PC-3 (cell line): ENCODE data around the gene FOXP3. TPM values are rescaled to one million over a fixed set of nuclear protein-coding genes. Genes with fewer than 3 reads are reported as not detected.

Experiments
- ATAC-seq: fragments of 200-7000 bp; cut with Tn5 transposase; 2 replicates; pipeline ENCODE4 v1.9.1; 2020; ENCODE audit warnings: mild to moderate bottlenecking, moderate library complexity
- BruUV-seq: library from RNA; stranded (reverse); fragments of 400-500 nt; replicated peaks from 2 replicates; lab custom pipeline; 2021; lab: Mats Ljungman, UMichigan
- CTCF ChIA-PET: fragments of 300-600 bp; sonication (Branson Sonifier 250); formaldehyde crosslinking; loops from one replicate; lab custom pipeline; 2022; ENCODE audit warnings: antibody characterized with exemption; lab: Charles Lee
- POLR2A ChIA-PET: fragments of 300-600 bp; sonication (Branson Sonifier 250); formaldehyde crosslinking; loops from one replicate; lab custom pipeline; 2022; ENCODE audit warnings: antibody characterized with exemption; ENCODE audit not compliant: unreplicated experiment; lab: Charles Lee
- DNase-seq: peaks from one replicate; pipeline ENCODE4 v3.0.0-alpha.2; 2015
- H2AFZ ChIP-seq: fragments of 300-600 bp; sonication (generic); 2 replicates; pipeline ENCODE4 v1.6.0; 2016; ENCODE audit warnings: antibody characterized with exemption, low read length
- H3F3A ChIP-seq: fragments of 300-600 bp; sonication (generic); one replicate; pipeline ENCODE4 v1.6.0; 2017; ENCODE audit warnings: antibody characterized with exemption, low read length, control low read depth, mild to moderate bottlenecking; ENCODE audit not compliant: unreplicated experiment
- H3K27ac ChIP-seq: fragments of 300-600 bp; sonication (generic); 2 replicates; pipeline ENCODE4 v1.5.1; 2016; ENCODE audit warnings: mild to moderate bottlenecking, low read length
- H3K27me3 ChIP-seq: fragments of 300-600 bp; sonication (generic); 2 replicates; pipeline ENCODE4 v1.6.1; 2016; ENCODE audit warnings: low read length, mixed read lengths
- H3K36me3 ChIP-seq: fragments of 300-600 bp; sonication (generic); 2 replicates; pipeline ENCODE4 v1.6.1; 2016; ENCODE audit warnings: low read depth, mixed run types, low read length, mixed read lengths
- H3K4me1 ChIP-seq: fragments of 300-600 bp; sonication (generic); 2 replicates; pipeline ENCODE4 v1.5.1; 2016; ENCODE audit warnings: low read length; ENCODE audit not compliant: insufficient read depth
- H3K4me2 ChIP-seq: fragments of 300-600 bp; sonication (generic); 2 replicates; pipeline ENCODE4 v1.6.0; 2016; ENCODE audit warnings: low read length
- H3K4me3 ChIP-seq: fragments of 300-600 bp; sonication (generic); 2 replicates; pipeline ENCODE4 v1.5.1; 2016; ENCODE audit warnings: mild to moderate bottlenecking, low read length, mixed read lengths
- H3K79me2 ChIP-seq: fragments of 300-600 bp; sonication (generic); 2 replicates; pipeline ENCODE4 v1.6.1; 2017; ENCODE audit warnings: low read length, mixed read lengths
- H3K9ac ChIP-seq: fragments of 300-600 bp; sonication (generic); 2 replicates; pipeline ENCODE4 v1.6.0; 2016; ENCODE audit warnings: mild to moderate bottlenecking, low read length
- H3K9me2 ChIP-seq: fragments of 300-600 bp; sonication (generic); replicated peaks from 2 replicates; pipeline ENCODE4 v1.6.1; 2016; ENCODE audit warnings: mixed run types, low read length, mixed read lengths
- H3K9me3 ChIP-seq: fragments of 300-600 bp; sonication (generic); 2 replicates; pipeline ENCODE4 v1.6.1; 2016; ENCODE audit warnings: low read length, mixed read lengths
- H4K20me1 ChIP-seq: fragments of 300-600 bp; sonication (generic); 2 replicates; pipeline ENCODE4 v1.6.1; 2016; ENCODE audit warnings: low read length, mixed read lengths
- EZH2 ChIP-seq: fragments of 300-600 bp; sonication (generic); IDR thresholded peaks from one replicate; pipeline ENCODE4 v1.6.1; 2017; ENCODE audit warnings: antibody characterized with exemption, mild to moderate bottlenecking, low read length; ENCODE audit not compliant: unreplicated experiment
- EZH2phosphoT487 ChIP-seq: fragments of 300-600 bp; sonication (generic); IDR thresholded peaks from 2 replicates; pipeline ENCODE4 v1.6.1; 2018; ENCODE audit warnings: mild to moderate bottlenecking, antibody characterized with exemption, low read length, borderline replicate concordance
- intact Hi-C: fragments of 100-400 bp; cut with micrococcal nuclease; formaldehyde crosslinking; loops from 2 replicates; pipeline ENCODE4 v1.9.0; 2023
- total RNA-seq: library from RNA; depleted of rRNA; stranded (reverse); fragments of >200 nt; gene quantifications from 2 replicates; pipeline ENCODE4 v1.2.3, GENCODE V29; 2014
- TF ChIP-seq, protein P1 (sequence below): fragments of 300-600 bp; sonication (generic); conservative IDR thresholded peaks from 2 replicates; pipeline ENCODE4 v1.5.1; 2017; ENCODE audit warnings: antibody characterized with exemption, low read depth, mild to moderate bottlenecking, low read length

The FOXP3 gene
- total RNA-seq, 1 experiment from 2014 or later: not detected

DNA sequence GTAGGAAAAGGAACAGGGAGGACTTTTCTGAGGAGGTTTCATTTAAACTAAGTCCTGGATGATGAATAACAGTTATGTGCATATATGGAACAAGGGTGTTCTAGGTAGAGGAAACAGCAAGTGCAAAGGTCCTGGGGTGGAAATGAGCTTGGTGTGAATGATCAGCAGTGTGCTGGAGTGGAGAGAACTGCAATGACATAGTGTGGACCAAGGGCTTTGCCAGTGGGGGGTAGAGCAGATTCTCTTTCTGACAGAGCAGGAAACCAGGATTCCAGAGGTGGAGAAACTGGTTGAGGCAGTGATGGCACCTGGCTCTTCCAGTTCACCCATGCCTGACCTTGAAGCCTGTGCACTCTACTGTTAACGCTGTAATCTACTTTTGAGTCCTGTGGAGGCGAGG lies 6.8 kb upstream of the FOXP3 start:
- no peak overlapping the region for H3K27ac ChIP-seq
- no peaks in the 10 kb centered on the region for H3K36me3 ChIP-seq
- H3K9me3 ChIP-seq: no peaks in the 10 kb centered on the region
- peak overlapping the region; percentile 70 for H3K4me3 ChIP-seq
- H3K27me3 ChIP-seq: no peaks in the 10 kb centered on the region
- no peaks in the 10 kb centered on the region for H3F3A ChIP-seq
- no peak for ATAC-seq
- no peak overlapping the region for H2AFZ ChIP-seq
- H3K9me2 ChIP-seq: no peaks in the 10 kb centered on the region
- no peaks in the 10 kb centered on the region for H4K20me1 ChIP-seq
- intact Hi-C loops: no loop called here
- TF ChIP-seq EZH2phosphoT487: no peak
- TF ChIP-seq EZH2: no peak
- TF ChIP-seq, protein P1, sequence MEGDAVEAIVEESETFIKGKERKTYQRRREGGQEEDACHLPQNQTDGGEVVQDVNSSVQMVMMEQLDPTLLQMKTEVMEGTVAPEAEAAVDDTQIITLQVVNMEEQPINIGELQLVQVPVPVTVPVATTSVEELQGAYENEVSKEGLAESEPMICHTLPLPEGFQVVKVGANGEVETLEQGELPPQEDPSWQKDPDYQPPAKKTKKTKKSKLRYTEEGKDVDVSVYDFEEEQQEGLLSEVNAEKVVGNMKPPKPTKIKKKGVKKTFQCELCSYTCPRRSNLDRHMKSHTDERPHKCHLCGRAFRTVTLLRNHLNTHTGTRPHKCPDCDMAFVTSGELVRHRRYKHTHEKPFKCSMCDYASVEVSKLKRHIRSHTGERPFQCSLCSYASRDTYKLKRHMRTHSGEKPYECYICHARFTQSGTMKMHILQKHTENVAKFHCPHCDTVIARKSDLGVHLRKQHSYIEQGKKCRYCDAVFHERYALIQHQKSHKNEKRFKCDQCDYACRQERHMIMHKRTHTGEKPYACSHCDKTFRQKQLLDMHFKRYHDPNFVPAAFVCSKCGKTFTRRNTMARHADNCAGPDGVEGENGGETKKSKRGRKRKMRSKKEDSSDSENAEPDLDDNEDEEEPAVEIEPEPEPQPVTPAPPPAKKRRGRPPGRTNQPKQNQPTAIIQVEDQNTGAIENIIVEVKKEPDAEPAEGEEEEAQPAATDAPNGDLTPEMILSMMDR: no peak
- POLR2A ChIA-PET: no interaction called here
- peak; percentile 46 for DNase-seq
- peaks cover 30% of the 10 kb centered on the region for H3K4me1 ChIP-seq
- BruUV-seq: TSS peak; percentile 49
- H3K79me2 ChIP-seq: peaks cover 35% of the 10 kb centered on the region
- CTCF ChIA-PET: no interaction called here
- H3K4me2 ChIP-seq: peak overlapping the region; percentile 95
- H3K9ac ChIP-seq: peak overlapping the region; percentile 93; the same call in 1 of the 2 replicates

DNA sequence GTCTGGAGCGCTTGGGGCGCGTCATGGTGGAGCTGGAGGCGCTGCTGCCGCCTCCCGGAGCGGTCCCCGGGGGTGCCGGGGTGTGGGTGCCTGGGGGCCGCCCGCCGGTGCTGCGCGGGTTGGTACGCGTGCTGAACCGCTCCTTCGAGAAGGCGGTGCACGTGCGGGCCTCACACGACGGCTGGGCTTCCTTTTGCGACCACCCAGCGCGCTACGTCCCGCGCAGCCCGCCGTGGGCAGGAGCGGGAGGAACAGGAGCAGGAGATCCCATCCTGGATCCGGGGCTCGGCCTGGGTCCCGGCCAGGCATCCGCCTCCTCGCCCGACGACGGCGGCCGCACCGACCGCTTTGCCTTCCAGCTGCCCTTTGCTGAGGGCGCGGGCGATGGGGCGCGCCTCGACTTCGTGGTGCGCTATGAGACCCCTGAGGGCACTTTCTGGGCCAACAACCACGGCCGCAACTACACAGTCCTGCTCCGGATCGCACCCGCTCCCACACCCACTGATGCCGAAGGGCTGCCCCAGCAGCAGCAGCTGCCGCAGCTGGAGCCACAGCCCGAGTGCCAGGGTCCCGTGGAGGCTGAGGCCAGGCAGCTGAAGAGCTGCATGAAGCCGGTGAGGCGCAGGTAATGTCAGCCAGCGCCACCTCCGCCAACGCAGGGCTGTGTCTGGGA lies 5.9 kb upstream of the FOXP3 start:
- POLR2A ChIA-PET: no interaction called here
- BruUV-seq: no TSS peak

More for the DNA sequence above, 5.9 kb upstream of the FOXP3 start:
- ATAC-seq (no peak), DNase-seq (no peak)
- intact Hi-C loops: no loop called here
- Histone ChIP-seq H3K4me2 (peak overlapping the region; percentile 95), H3K4me1 (peaks cover 30% of the 10 kb centered on the region), H3K27ac (peak overlapping the region; percentile 84), H4K20me1 (no peaks in the 10 kb centered on the region), H3K79me2 (peaks cover 35% of the 10 kb centered on the region), H3K4me3 (peak overlapping the region; percentile 70), H3K27me3 (no peaks in the 10 kb centered on the region), H3F3A (no peaks in the 10 kb centered on the region), H2AFZ (peak overlapping the region; percentile 83), H3K36me3 (no peaks in the 10 kb centered on the region), H3K9me2 (no peaks in the 10 kb centered on the region), H3K9ac (peak overlapping the region; percentile 93), H3K9me3 (no peaks in the 10 kb centered on the region)
- CTCF ChIA-PET: no interaction called here
- TF ChIP-seq, protein P1: no peak
- no peak for TF ChIP-seq EZH2phosphoT487
- TF ChIP-seq EZH2: no peak
